NOMO-1 (cell line): Measurements from ENCODE around the gene GOSR2.

Experiments used
- DNase-seq, 2 experiments: peaks; one replicate each; lab custom pipeline; 2025; ENCODE audit not compliant: unreplicated experiment in 2 of 2; lab: John Stamatoyannopoulos, UW

The GOSR2 gene

GRCh38 chr17:46922804-46923635 is at the start of gene GOSR2:
Gene GOSR2 (plus strand): TSS chr17:46923160. CDS start chr17:46923193, 33 bp downstream.
- DNase-seq, result peak; percentile 95 to 99

- DNase-seq, result no peak
Observed at GRCh38 chr17:46873941-46874645, 48.9 kb upstream of the GOSR2 start.

GRCh38 chr17:46874906-46875305 is 48.1 kb upstream of the GOSR2 start:
- DNase-seq, result no peak

GRCh38 chr17:46875849-46876352 is 47.1 kb upstream of the GOSR2 start:
- DNase-seq, result no peak

- no peak for DNase-seq
Observed at GRCh38 chr17:46876353-46876887, 46.5 kb upstream of the GOSR2 start.

- no peak for DNase-seq
Observed at GRCh38 chr17:46876926-46877325, 46.0 kb upstream of the GOSR2 start.

GRCh38 chr17:46877466-46877865 is 45.5 kb upstream of the GOSR2 start:
- DNase-seq, result peak in 1 of 2 experiments; percentile 20

- peak; percentile 20 to 34 for DNase-seq
Observed at GRCh38 chr17:46878055-46878454, 44.9 kb upstream of the GOSR2 start.

- DNase-seq, result no peak
Observed at GRCh38 chr17:46879101-46879500, 43.9 kb upstream of the GOSR2 start.

- no peak for DNase-seq
Observed at GRCh38 chr17:46881015-46881414, 41.9 kb upstream of the GOSR2 start.

- DNase-seq, result no peak
Observed at GRCh38 chr17:46882666-46883065, 40.3 kb upstream of the GOSR2 start.

GRCh38 chr17:46883871-46884520 is 39.0 kb upstream of the GOSR2 start:
- no peak for DNase-seq

GRCh38 chr17:46884552-46884951 is 38.4 kb upstream of the GOSR2 start:
- DNase-seq, result no peak

- no peak for DNase-seq
Observed at GRCh38 chr17:46885415-46886309, 37.3 kb upstream of the GOSR2 start.

- DNase-seq, result no peak
Observed at GRCh38 chr17:46886310-46886663, 36.7 kb upstream of the GOSR2 start.

GRCh38 chr17:46887717-46888116 is 35.2 kb upstream of the GOSR2 start:
- no peak for DNase-seq

- DNase-seq, result no peak
Observed at GRCh38 chr17:46888727-46889126, 34.2 kb upstream of the GOSR2 start.

GRCh38 chr17:46889519-46889918 is 33.4 kb upstream of the GOSR2 start:
- no peak for DNase-seq

- no peak for DNase-seq
Observed at GRCh38 chr17:46889992-46890564, 32.9 kb upstream of the GOSR2 start.

GRCh38 chr17:46890638-46891037 is 32.3 kb upstream of the GOSR2 start:
- no peak for DNase-seq
